GM21367 (cell line): ENCODE data around the gene HOXA5.

Source experiments
- ATAC-seq: cut with Tn5 transposase; IDR thresholded peaks from one replicate; pipeline ENCODE4 v1.9.1; 2021; ENCODE audit not compliant: unreplicated experiment

HOXA5 gene

DNA sequence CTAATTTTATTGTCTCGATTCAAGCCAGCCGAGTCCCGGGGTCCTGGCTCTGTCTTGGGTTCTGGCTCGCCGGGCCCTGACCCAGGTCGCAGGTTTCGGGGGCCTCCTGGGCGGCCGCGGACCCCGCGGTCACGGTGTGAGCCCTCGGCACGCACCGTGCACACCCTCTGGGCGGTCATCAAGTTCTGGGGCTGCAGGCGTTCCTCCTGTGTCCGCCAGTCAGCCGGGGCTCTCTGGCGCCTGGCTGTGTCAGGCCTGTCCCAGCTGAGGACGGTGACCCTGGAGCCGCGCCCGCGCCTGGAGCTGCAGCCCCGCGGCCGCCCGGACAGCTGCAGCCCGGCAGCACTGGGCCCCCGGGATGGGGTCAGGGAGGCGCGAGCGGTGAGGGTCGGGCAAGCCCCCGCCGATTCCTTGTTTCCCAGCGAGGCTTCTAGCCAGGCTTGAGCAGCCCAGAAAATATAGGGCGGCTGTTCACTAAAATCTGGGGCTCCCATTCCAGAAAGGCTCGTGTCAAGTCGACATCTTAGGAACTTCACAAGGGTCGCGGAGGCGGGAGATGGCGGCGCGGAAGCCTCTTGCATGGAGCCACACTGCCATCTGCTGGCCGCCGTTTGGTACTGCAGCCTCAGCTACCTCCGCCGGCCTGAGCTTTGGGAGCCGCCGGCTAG is 17.2 kb upstream of the HOXA5 start:
- no peak for ATAC-seq

DNA sequence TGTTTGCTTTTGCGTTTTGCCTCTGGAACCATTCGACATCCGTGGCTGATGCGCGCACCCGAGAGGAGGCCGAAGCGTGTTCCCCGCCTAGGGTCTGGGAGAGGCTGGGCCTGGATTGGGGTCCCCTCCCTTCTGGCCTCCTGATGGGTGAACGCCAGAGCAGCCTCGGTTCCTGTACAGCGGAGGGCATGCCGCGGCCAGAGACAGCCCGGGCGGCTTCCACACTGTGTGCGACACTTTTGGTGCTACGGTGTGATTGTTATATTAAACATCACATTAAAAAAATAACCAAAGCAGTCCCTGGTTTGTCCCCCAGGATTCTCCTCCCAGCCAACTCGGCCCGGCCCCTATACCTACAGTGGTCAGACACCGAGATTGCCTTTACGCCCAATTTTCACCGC is 16.7 kb upstream of the HOXA5 start:
- no peak for ATAC-seq

DNA sequence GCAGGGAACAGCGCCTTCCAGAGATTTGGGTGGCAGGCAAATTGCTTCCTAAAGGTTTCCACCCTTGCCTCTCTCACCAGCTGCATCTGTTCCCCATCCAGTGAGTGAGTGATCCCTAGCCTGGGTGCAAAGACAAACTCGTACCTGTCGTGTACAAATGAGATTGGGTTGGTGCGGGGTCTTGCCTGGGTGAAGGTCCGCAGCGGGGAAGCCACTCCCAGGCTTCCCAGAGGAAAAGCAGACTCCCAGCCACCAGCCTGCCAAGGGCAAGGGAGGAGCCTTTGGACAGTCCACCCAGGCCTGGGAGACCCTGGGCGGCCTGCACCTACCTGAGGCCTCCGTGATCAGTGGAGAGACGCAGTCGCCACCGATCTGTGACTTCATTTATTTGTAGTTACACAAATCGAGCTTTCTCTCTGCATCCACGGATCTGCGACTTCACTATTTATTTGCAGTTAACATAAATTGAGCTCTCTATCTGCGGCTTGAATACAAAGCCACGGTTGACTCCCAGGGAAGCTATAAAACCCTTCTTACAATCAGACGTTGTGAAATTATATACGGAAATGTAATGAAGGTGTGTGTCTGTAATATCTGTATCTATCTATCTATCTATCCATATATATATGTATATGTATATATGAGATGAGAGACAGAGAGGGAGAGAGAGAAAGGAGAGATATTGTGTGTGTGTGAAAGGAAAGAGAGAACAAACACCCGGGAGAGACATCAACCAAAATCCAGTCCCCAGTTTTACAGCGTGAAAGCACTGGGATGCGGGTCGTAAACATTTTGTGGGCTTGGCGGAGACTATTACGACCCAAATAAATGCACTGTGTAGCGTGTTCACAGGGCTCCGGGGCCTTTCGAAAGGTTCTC is 16.0 kb upstream of the HOXA5 start:
- ATAC-seq = no peak

DNA sequence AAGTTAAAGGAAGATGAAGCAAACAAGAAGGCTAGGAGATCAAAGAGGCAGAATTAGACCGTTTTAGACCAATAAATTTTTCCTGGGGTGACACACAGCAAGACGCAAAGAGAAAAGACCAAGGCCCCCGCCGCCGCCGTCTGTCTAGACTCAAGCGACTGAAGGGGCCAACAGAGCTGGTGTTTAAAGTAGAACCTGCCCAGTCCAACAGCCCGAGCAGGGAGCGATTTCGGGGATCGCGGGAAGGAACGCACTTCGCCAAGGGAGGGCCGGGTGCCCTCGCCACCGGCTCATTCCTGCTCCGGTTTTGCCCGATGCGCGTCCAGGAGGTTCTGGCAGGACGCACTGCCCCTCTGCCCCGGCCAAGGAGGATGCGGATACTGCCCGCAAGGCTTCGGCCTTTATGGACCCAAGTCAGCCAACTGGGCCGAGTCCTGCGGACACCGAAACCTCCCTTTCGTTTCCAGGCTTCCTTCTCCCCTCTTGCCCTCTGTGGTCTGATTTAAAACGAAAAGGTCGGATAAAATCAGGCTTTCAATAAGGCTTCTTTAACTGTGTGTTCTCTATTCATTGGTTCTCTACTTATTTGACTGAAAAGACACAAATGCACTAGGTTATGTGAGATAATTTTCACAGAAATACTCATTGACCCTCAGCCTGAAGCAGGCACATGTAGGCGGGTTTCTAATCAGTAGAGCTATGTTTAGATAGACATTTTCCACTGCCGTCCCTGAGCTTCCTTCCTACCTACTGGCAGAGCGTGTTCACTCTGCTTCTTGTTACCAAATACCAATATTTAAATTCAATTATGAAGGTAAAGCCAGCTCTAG is 15.2 kb upstream of the HOXA5 start:
- no peak for ATAC-seq

DNA sequence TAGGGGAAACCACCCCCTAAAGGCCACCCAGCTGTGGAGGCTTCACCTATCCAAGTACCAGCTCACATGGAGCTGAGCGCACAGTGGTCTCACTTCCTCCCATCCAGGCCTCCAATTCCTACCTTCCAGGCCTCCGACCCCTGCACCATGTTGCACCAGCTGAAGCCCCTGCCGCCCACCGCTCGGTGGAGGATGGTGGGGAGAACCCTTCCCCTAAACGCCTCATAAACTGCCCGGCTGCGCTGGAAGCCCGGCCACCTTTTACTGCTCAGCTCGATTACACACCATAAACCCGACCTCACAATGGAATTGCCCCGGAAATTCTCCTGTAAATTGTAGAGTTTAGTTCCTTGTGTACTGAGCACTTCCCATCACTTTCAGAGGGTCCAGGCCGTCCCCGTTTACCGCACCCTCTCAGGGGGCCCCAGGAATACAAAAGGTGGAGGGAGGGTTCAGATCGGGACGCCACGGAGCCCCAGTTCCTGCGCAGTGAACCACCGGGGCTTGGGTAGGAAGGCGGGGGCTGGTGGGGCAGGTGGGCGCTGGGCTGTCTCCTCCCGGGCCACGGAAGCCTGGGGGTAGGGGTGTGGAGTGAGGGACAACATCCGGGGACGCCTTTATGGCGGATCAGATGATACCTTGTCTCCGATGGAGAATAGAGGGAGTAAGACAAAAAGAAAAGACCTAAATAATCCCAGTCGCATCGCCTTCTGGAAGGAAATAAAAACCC is 14.4 kb upstream of the HOXA5 start:
- ATAC-seq = no peak

DNA sequence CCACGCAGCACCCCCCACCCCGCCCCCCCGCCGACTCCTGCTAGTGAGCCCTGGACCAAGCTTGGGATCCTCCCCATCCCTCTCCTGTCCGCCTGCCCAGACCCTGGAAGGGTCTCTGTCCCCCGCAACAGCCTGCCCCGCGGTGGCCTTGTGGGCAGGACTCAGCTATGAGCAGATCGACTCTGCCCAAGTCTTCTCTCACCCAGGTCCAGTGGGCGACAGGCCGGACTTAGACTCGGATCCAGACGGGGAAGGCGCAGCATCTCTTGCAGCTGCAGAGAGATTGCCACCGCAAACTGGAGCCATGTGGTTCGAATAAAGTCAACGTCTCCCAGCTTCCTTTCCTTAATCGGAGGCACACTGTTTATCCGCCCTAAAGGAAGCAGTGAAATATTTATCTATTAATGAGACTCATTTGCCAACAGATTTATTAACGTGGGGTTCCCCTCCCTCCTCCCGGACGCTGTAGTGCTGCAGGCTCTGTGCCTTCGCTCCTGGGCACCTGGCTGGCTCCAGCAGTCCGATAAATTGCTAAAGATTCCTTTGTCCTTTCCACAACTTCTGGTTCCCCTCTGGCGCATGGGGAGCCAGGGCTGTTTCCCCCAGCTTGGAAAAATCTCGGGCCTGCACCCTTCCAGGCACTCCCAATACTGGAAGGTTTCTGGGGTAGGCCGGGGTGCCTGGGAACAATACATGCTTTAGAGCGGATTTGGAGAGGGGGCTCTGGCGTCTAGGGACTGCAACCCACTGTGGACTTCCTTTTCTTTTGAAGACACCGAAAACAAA is 13.6 kb upstream of the HOXA5 start:
- no peak for ATAC-seq

DNA sequence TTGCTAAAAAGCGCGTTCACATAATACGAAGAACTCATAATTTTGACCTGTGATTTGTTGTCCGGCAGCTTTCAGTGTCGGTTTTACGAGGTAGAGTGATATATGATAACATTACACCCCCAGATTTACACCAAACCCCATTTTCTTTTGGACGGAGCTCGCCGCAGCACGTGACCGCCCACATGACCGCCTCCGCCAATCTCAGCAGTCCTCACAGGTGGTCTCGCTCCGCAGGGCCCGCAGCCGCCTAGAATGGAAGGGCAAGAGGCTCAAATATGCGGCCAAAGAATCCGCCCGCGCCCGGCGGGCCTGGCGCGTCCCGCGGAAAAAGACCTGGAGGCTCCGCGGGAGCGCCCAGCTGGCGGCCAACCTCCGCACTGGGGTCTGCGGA is 13.0 kb upstream of the HOXA5 start, which contains the start of gene HOXA7:
TSS of gene HOXA7 (minus strand) at position 168 of the 391 bp plus-strand sequence. CDS start at position 38, 130 bp downstream.
- ATAC-seq = no peak

DNA sequence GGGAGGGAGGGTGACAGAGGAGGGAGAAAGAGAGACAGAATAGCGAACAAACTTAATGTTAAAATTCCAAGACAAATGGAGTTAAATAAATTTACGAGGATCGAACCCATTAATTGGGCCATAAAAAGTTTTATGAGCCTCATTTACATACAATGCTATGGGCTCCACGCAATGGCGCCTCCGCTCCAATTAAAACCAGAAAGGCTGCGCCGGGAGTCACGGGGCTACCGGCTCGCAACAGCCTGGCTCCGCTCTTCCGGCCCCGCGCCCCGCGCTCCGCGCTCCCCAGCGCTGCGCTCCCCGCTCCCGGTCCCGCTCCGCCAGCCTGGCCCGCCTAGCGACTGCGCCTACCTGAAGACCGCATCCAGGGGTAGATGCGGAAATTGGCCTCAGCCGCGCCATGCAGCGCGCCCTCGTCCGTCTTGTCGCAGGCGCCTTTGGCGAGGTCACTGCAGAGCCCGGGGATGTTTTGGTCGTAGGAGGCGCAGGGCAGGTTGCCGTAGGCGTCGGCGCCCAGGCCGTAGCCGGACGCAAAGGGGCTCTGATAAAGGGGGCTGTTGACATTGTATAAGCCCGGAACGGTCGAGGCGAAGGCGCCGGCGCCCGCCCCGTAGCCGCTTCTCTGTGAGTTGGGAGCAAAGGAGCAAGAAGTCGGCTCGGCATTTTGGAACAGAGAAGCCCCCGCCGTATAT is 12.5 kb upstream of the HOXA5 start:
- no peak for ATAC-seq

DNA sequence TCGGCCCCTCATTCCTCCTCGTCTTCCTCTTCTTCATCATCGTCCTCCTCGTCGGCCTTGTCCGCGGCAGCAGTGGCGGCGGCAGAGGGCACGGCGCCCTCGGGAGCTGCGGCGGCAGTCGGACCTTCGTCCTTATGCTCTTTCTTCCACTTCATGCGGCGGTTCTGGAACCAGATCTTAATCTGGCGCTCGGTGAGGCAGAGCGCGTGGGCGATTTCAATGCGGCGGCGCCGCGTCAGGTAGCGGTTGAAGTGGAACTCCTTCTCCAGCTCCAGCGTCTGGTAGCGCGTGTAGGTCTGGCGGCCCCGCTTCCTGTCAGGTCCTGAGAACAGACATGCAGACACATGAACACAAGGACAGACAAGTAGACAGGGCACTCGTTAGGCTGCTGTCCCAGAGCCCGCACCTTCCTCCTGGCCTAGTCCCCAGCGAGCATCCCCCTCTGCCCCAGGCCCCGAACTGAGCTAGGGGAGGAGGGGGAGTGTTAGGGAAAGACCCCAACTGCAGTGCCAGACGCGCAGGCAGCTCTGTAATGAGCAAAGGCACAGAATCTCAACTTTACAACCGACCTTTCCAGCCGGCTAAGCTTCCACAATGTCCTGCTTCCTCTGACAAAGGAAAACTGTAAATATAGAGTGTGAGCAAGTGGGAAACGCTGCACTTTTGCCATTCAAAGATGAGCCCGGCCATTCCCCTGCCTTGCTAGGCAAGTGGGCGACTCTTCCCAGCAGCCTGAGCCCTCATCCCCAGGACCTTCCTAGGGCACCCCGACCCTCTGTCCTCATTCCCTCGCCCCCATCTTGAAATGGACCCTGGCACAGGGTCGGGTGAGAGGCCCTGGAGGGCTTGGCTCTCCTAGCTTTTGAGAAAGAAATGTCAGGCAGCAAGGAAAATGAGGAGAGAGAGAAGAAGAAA is 11.7 kb upstream of the HOXA5 start:
- ATAC-seq = no peak

DNA sequence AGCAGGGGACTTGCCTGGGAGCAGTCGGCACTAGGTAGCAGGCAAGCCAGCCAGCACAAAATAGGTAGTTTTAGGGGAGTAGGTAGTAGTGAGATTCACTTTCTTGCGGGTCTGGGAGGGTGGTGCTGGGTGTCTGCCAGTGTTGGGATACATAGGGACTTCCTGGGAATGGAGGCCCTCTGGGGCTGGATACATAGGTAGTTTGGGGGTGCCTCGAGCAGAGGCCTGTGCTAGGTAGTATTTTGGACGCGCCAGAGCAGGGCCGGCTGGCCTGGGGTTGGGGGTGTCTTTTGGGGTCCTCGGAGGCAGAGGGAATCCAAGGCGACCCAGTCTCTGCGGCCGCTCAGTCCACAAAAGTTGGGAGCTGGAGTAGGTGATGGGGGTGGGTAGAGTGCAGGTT is 10.9 kb upstream of the HOXA5 start:
- ATAC-seq = no peak

DNA sequence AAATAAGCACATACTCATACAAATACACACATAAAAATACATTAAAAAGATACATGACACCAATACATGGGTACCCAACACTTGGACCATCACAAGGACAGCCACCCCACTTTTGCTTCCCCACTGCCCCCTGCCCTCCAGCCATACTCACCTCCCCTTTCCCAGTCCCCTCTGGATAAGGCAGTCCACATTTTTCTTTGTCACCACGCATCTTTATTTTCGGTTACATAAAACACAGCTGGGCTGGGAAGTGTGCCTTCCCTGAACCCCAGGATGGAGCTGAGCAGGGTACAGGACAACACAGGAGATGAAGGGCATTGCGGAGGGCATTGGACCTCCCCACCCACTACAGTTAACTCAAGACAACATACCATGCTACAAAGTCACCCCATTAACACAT is 10.0 kb upstream of the HOXA5 start:
- no peak for ATAC-seq

DNA sequence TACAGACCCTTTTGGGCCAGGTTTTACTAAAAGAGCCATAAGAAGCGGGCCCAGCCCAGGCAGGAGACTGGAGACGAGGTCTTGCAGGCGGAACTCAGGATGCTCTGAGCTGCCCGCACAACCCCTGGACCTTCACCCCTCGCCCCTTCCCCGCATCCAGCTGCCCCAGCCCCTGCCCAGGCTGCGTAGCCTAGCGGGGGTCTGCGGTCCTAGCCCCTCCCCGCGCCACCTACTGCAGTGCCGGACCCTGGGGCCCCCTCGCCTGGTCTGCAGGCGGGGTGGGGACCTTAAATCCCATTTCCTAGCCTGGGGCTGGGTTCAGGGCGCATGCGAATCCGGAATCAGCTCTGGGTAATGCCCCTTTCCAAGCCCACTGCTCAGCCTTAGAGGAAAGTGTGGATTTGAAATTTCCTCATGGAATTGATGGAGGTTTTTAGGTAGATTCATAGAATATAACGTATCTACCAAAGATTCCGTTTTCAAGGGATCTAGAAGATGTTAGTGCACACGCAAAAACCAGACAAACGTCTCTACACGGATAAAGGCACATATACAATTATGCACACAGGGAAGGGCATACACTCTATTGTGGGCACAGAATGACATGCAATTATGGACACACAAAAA is 9.4 kb upstream of the HOXA5 start:
- no peak for ATAC-seq

DNA sequence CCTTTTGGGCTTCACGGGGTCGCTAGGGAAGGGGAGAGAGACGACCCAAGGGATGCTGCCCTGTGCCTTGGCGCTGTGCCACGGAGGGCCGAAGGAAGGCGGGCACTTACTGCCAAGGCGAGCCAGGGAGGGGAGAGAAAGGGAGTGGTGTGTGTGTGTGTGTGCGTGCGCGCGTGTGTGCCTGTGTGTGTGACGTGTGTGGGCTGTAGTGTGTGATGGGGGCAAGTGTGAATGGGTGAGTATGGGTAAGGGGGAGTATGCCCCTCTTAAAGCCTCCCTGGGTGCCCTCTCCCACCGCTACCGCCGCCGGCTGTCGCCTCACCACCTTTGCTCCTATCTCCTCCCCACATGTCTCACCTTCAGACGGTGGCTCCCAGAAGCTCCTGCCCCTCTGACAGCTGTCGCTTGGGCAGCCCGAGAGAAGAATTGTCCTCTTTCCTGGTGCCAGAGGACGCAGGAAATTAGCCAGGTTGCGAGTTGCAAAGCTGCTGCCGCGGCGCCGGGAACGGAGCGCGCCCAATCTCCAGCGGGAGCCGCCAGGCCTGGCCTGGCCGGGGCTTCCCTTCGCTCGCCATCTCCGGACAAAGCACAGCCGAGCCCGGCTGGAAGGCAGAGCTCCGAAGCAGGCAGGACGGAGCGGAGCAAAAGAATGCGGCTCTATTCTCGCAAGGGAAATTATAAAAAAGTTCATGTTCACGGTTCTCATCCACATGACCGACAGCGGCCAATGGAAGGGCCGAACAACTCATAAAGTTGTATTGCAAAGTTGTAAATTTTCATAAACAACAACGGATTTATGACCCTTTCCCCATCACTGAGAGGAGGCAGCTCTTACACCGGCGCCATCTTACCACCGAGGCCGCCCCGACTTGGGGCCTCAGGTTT is 8.7 kb upstream of the HOXA5 start, which contains the start of gene HOXA3:
TSS of gene HOXA3 (minus strand) at position 653 of the 885 bp plus-strand sequence. CDS start 41,943 bp downstream, outside the sequence.
- ATAC-seq = no peak

DNA sequence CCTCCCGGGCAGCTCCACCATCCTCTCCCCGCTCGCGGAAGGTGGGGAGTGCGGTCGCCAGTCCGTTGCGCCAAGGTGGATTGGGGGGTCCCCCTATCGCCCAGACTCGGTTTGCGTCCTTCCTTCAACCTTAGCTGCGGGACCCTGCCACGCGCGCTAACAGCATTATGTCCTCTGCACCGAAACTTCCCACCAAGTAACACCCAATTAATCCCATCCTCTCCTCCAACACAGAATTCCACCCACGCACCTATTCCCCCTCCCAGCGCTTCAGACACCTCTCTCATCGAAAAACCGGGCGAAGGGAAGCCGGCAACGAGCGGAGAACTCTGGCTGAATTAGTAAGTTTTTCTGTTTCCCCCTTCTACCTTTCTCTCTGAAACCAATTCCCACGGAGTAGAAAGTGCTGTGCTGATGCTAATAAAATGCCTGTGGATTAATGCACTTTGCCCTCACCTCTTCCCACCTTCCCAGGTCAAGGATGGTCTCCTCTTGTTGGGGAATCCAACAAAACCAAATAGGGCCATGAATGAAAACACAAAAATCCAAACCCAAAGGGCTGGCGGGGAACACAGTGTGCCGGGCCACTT is 8.0 kb upstream of the HOXA5 start:
- ATAC-seq = no peak

DNA sequence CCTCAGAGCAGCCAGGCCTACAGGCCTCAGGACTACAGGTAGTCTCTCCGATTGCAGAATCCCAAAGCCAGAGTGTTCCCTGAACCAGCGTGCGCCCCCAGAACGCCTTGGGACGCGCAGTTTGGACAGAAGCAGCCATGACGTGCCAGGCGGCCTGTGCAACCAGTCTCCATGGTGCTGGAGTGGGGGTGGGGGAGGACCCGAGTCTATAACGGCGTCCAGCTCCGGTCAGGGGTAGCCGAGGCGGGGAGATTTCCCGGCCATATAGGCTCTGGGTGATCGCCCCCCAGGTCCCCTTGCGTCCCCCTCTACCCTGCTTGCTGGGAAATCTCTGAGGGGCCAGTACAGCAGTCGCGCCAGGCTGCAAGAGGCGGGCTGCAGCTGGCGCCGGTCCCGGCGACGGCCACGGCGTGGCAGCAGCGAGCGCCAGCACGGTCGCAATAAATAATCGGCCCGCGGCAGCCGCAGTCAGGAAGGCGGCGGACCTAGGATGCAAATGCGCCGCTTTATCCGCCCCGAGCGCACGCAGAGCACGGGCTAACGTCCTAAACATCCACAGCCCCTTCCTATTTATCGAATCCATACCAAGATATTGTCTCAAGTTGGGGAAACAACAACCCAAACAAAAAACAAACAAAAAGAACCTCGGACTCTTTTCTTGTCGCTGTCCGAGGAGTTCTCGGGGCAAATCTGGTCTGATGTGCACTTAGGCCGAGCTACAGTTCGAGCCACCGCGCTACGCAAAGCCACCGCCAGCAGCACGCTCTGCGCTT is 7.3 kb upstream of the HOXA5 start:
- ATAC-seq = peak; percentile 77
